Prostate gland (tissue), 2 donors: ENCODE results near the gene SLCO2B1. TPM values are rescaled to one million over a fixed set of nuclear protein-coding genes. Genes with fewer than 3 reads are reported as not detected.

Source experiments
- DNase-seq: peaks from one replicate; pipeline ENCODE4 v3.0.0-alpha.2; 2019; ENCODE audit warnings: low spot score
- H3K27ac ChIP-seq, 2 donors: fragments of 200-600 bp; sonication (generic); 2 replicates each; pipeline ENCODE4 v1.5.1; 2017 to 2019
- H3K27me3 ChIP-seq: fragments of 200-600 bp; sonication (generic); replicated peaks from 2 replicates; pipeline ENCODE4 v1.5.1; 2019; ENCODE audit not compliant: insufficient read depth
- H3K36me3 ChIP-seq, 2 donors: fragments of 200-600 bp; sonication (generic); 1 replicate in 1 of 2; 2 replicates in 1 of 2; pipeline versions ENCODE4 v1.5.1 to v1.8.1; 2017 to 2019
- H3K4me1 ChIP-seq: fragments of 200-600 bp; sonication (generic); replicated peaks from 2 replicates; pipeline ENCODE4 v1.5.1; 2019
- H3K4me3 ChIP-seq, 2 donors: fragments of 200-600 bp; sonication (generic); 2 replicates each; pipeline ENCODE4 v1.5.1; 2017 to 2019
- H3K9me3 ChIP-seq: fragments of 200-600 bp; sonication (generic); 2 replicates; pipeline ENCODE4 v1.5.1; 2017
- POLR2A ChIP-seq: fragments of 450-650 bp; IDR thresholded peaks from one replicate; pipeline ENCODE4 v1.6.1; 2016; ENCODE audit warnings: antibody characterized with exemption, mild to moderate bottlenecking
- POLR2AphosphoS5 ChIP-seq: sonication (generic); formaldehyde crosslinking; IDR thresholded peaks from one replicate; pipeline ENCODE4 v1.6.1; 2017; ENCODE audit warnings: antibody characterized with exemption
- WGBS: methylation state at CpG from one replicate; pipeline ENCODE4 v1.1.5; 2018; 5-methylcytosine and 5-hydroxymethylcytosine counted together
- intact Hi-C: fragments of 100-400 bp; cut with DNase I; formaldehyde crosslinking; loops from one replicate; pipeline ENCODE4 v1.14.2; 2022
- total RNA-seq, 2 donors: library from RNA; depleted of rRNA; stranded (reverse); fragments of >200 nt; gene quantifications; one replicate each; pipeline ENCODE4 v1.1.0, GENCODE V29; 2016
- TF ChIP-seq, protein P1 (sequence below), 4 experiments: fragments of 200-600 bp in 2 of 4; fragments of 450-650 bp in 2 of 4; sonication (generic) in 2 of 4; IDR thresholded peaks; 1 replicate in 3 of 4; 2 replicates in 1 of 4; pipeline ENCODE4 v1.5.1; 2016 to 2019; ENCODE audit warnings: antibody characterized with exemption in 4 of 4, mild to moderate bottlenecking in 2 of 4, moderate library complexity in 2 of 4

The SLCO2B1 gene
- total RNA-seq, 2 donors from 2014 or later = 6.1 to 32.0 TPM

DNA sequence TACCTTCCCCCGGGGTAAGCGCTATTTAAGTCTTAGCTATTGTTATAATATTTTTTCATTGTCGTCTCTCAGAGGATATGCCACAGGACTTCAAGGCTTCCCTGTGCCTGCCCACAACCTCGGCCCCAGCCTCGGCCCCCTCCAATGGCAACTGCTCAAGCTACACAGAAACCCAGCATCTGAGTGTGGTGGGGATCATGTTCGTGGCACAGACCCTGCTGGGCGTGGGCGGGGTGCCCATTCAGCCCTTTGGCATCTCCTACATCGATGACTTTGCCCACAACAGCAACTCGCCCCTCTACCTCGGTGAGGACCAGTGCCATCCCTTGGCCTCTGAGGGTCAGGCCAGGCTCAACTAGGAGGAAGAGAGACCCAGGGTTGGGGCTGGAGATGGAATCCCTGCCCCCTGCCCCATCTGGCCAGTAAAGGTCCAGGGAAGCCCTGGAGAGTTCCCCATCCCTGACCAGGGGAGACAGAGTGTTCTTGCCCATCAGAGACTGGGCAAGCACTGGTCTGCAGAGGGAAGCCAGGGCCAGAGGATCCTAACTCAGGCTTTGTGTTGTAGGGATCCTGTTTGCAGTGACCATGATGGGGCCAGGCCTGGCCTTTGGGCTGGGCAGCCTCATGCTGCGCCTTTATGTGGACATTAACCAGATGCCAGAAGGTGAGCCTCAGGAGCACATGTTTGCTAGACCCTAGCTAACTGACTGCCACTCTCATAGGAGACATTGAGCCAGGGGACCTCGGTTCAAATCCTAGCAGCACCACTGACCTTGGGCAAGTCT lies 18.4 kb downstream of the SLCO2B1 start:
- intact Hi-C loops = no loop called here

DNA sequence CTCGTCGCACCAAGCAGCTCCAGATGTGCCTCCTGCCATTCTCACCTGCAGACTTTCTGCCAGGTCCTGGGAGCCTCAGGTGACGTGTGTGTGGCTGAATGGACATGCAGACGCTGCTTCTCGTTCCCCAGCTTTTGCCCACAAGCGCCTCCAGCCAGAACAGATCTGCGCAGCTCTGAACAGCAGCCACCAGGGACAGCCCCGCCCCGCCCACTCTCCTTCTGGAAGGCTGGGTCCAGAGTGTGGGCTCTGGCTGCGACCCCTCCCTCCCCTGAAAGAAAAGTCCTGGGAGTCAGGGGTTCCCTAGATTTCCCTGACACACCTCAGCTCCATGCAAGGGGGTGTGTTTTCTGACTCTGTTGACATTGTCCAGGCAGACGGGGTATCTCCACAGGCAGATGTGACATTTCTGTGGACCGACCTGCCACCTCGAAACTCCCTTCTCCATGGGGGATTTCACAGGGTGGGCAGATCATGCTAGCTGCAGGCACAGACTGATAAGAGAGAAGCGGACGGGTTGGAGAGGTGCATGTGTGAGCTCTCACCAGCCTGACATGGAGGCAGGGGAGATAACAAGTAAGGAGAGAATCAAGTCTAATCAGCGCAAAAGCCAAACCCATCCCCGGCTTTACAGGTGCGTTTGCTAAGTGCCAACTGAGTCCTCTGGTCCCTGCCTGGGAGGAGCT lies 19.8 kb downstream of the SLCO2B1 start:
- Histone ChIP-seq H3K9me3 (no peaks in the 10 kb centered on the region), H3K27me3 (no peaks in the 10 kb centered on the region), H3K4me3 (no peak overlapping the region), H3K36me3 (no peaks in the 10 kb centered on the region), H3K4me1 (no peaks in the 10 kb centered on the region), H3K27ac (no peak overlapping the region)
- 40% methylated on average over 18 of the region's 18 CpGs for WGBS
- intact Hi-C loops = no loop called here
- TF ChIP-seq POLR2A = no peak
- TF ChIP-seq, protein P1, sequence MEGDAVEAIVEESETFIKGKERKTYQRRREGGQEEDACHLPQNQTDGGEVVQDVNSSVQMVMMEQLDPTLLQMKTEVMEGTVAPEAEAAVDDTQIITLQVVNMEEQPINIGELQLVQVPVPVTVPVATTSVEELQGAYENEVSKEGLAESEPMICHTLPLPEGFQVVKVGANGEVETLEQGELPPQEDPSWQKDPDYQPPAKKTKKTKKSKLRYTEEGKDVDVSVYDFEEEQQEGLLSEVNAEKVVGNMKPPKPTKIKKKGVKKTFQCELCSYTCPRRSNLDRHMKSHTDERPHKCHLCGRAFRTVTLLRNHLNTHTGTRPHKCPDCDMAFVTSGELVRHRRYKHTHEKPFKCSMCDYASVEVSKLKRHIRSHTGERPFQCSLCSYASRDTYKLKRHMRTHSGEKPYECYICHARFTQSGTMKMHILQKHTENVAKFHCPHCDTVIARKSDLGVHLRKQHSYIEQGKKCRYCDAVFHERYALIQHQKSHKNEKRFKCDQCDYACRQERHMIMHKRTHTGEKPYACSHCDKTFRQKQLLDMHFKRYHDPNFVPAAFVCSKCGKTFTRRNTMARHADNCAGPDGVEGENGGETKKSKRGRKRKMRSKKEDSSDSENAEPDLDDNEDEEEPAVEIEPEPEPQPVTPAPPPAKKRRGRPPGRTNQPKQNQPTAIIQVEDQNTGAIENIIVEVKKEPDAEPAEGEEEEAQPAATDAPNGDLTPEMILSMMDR (IDR thresholded peaks at IDR 0.05) = no peak
- TF ChIP-seq POLR2AphosphoS5 = no peak
- no peak for DNase-seq

More for the DNA sequence above, 18.4 kb downstream of the SLCO2B1 start:
- no peak overlapping the region for H3K27ac ChIP-seq
- no peak for DNase-seq
- H3K9me3 ChIP-seq = no peaks in the 10 kb centered on the region
- H3K36me3 ChIP-seq = no peaks in the 10 kb centered on the region
- TF ChIP-seq POLR2A = no peak
- no peak for TF ChIP-seq POLR2AphosphoS5
- TF ChIP-seq, protein P1 (IDR thresholded peaks at IDR 0.05) = no peak
- no peaks in the 10 kb centered on the region for H3K27me3 ChIP-seq
- no peaks in the 10 kb centered on the region for H3K4me1 ChIP-seq
- WGBS = 85% methylated on average over 13 of the region's 13 CpGs
- H3K4me3 ChIP-seq = no peak overlapping the region

DNA sequence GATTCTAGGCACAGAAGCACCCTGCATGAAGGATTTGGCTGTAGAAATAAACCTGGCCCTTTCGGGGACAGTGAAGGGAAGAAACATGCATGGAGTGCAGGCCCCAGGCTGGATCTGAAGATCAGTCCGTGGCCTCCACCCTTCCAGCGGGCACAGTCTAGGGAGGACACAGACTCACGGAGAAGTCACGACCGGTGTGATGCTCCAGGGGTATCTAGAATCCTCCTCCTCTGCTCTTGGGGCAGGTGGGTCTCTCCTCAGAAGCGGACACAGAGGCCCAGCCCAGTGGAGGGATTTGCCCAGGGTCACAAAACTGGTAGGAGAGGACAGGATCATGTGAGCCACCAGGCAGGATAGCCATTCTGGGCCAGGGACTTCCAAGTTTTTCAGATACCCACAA lies 22.4 kb downstream of the SLCO2B1 start:
- WGBS = 96% methylated on average over 7 of the region's 7 CpGs
- no peaks in the 10 kb centered on the region for H3K9me3 ChIP-seq
- TF ChIP-seq POLR2AphosphoS5 (no peak), POLR2A (no peak)
- TF ChIP-seq, protein P1 (IDR thresholded peaks at IDR 0.05) = no peak

DNA sequence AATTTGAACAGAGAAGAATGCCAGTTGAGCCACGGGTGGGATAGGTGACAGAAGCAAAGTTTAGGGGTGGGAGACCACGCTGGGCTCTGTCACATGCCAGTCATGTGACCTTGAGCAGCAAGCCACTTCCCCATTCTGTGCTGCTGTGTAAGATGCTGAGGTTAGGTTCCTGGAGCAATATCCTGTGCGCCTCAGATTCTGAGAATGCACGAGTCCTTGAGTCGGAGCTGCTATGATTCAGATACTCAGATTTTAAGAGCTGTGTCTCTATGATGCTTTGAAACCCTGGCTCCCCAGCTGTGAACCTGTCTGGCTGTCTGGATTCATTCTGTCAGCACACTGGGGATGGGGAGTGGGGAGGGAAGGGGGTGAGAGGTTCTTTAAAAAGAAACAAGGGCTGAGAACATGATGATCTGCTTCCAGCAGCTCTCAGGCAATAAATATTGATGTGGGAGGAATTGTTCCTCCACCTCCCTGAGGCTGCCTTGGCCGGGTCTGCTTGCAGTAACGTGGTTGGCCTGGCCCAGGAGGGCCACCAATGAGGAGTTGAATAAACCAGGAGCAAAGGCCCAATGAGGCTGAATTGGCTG lies 24.0 kb downstream of the SLCO2B1 start:
- DNase-seq = no peak
- no peaks in the 10 kb centered on the region for H3K36me3 ChIP-seq
- intact Hi-C loops = no loop called here
- no peaks in the 10 kb centered on the region for H3K27me3 ChIP-seq
- no peak overlapping the region for H3K4me3 ChIP-seq
- no peaks in the 10 kb centered on the region for H3K9me3 ChIP-seq
- no peaks in the 10 kb centered on the region for H3K4me1 ChIP-seq
- TF ChIP-seq POLR2AphosphoS5 = peak; percentile 26
- no peak for TF ChIP-seq POLR2A
- H3K27ac ChIP-seq = peak overlapping the region; percentile 54 to 55
- 25% methylated on average over 7 of the region's 7 CpGs for WGBS

More for the DNA sequence above, 22.4 kb downstream of the SLCO2B1 start:
- intact Hi-C loops = no loop called here
- no peak overlapping the region for H3K27ac ChIP-seq
- no peak overlapping the region for H3K4me3 ChIP-seq
- no peak for DNase-seq
- H3K4me1 ChIP-seq = no peaks in the 10 kb centered on the region
- H3K36me3 ChIP-seq = no peaks in the 10 kb centered on the region
- H3K27me3 ChIP-seq = no peaks in the 10 kb centered on the region

DNA sequence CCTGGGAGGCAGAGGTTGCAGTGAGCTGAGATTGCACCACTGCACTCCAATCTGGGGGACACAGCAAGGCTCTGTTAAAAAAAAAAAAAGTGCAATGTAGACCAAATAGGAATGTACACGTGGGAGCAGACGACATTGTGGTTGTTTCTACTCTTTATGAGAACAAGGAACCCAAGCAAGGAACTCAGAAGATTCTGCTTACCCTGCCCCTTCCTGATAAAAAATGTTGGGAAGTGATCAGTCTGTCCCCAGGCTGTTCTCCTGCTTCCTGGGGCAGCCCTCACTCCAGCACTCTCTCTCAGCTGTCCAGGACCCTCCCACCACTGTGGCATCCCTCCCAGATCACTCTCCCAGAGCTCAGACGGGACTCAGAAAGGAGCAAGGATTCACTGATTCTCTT lies 31.8 kb downstream of the SLCO2B1 start:
- no peak for TF ChIP-seq POLR2AphosphoS5
- no peak for TF ChIP-seq POLR2A
- TF ChIP-seq, protein P1 (IDR thresholded peaks at IDR 0.05) = no peak
- Histone ChIP-seq H3K4me3 (no peak overlapping the region), H3K27ac (no peak overlapping the region), H3K27me3 (no peaks in the 10 kb centered on the region), H3K4me1 (no peaks in the 10 kb centered on the region), H3K9me3 (no peaks in the 10 kb centered on the region), H3K36me3 (no peaks in the 10 kb centered on the region)
- WGBS = 14% methylated on average over 3 of the region's 3 CpGs
- intact Hi-C loops = no loop called here
- DNase-seq = no peak
